HG03039 (cell line): ENCODE results near the gene MACROD2.
A peak's percentile ranks its signal among the peaks of the same experiment; 100 is the strongest.
"Not testable (repeated sequence)": the region's sequence is repeated elsewhere in the genome, so short reads cannot be mapped to it uniquely, and the experiment has no call there.

Experiments
- ATAC-seq: cut with Tn5 transposase; IDR thresholded peaks from one replicate; pipeline ENCODE4 v1.9.1; 2021; ENCODE audit warnings: mild to moderate bottlenecking, moderate library complexity; ENCODE audit not compliant: unreplicated experiment

The MACROD2 gene

DNA sequence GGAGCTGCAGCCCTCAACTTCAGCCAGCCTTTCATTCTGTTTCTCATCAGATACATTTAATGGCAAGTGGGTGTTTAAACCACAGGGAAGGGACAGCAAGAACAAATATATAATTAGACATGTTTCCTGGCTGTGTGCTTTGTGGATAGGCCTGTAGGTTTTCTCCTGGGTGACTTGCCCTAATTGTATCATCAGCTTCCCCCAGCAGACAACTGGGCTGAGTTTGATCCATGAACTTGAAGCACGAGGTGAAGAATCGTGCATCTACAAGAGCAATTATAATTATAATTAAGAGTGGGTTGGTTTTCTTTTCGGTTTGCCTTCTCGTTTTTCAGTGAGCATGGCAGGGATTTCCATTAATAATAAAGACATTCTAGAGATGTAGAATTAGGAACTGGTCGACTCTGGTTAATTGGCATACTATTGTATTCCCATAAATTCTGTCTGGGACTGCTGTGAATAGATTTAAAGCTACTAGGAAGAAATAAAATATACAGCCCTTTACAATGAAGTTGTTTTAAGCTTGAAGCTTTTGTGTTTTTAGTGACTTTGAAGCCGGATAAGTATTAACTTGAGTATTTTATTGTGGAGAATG is 1525.7 kb downstream of the MACROD2 start:
- ATAC-seq: no peak

DNA sequence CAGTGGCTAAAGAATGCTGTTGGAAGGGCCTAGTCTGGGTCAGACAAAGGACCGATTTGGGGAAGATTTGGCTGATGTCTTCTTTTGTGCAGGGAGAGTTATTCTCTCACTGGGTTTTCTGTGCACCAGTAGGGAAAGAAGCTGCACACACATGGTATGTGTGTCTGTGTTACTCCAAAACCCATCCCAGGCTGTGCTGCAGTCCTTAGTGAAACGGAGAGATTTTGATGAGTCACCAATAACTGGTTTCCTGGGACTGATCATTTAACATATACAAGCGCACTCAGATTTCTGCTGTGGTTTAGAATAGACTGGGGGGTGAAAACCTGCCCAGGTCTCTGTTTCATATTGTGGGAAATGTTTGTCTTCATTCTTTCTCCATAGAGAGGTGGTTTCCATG is 1528.1 kb downstream of the MACROD2 start:
- no peak for ATAC-seq

DNA sequence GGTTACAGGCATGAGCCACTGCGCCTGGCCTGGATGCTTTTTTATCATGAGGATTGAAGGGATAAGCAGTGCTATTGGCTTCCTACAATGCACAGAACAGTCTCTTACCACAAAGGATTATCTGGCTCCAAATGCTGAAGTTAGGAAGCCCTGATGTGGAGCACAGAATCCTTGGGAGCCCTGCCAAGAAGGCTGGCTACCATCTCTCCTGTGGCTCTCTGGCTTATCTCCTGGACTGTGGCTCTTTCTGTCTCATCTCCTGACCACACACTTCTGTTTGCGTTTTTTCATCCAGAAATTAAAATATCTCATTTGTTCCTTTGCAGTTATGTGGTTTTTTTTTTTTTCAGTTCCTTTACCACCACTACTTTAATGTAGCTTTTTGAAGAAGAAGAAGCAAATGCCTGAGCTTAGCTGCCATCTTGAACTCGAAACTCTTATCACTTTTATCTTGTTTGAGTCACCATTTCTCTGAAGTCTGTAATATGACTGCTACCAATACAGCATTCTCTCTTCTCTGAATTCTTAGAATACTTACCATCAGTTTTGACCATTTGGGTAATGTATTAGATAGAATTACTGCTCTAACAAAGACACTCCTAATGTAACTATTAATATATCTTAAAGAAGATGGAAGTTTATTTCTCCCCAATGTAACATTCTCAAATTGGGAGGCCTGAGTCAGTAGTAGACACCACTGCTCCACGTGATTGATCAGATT is 1533.2 kb downstream of the MACROD2 start:
- ATAC-seq: no peak

DNA sequence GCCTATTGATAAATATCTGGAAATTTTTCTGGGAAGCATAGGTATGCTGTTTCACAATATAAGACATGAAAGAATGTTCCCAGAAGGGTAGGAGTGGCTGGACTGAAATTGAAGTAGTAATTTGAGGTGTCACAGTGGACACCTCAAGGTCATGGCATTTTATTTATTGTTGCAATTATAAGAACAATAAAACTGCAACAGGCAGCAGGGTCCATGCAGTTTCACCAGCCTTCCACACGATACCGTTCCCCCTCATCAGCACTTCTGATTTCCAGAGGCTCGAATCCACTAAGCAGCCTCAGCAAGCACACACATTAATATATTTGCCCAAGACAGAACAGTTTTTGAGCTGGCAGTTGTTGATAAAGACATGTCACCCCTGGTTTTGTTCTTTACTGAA is 1540.5 kb downstream of the MACROD2 start:
- ATAC-seq: no peak

DNA sequence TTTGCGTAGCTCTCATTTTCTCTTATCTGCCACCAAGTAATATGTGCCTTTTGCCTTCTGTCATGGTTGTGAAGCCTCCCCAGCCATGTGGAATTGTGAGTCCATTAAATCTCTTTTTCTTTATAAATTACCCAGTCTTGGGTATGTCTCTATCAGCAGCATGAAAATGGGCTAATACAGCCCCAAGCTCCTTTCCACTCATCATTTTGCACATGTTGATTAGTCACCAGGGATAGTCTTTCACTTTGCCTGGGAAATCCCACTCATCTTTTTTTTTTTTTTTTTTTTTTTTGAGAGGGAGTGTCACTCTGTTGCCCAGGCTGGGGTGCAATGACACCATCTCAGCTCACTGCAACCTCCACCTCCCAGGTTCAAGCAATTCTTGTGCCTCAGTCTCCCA is 1541.9 kb downstream of the MACROD2 start:
- ATAC-seq: not testable (repeated sequence)

DNA sequence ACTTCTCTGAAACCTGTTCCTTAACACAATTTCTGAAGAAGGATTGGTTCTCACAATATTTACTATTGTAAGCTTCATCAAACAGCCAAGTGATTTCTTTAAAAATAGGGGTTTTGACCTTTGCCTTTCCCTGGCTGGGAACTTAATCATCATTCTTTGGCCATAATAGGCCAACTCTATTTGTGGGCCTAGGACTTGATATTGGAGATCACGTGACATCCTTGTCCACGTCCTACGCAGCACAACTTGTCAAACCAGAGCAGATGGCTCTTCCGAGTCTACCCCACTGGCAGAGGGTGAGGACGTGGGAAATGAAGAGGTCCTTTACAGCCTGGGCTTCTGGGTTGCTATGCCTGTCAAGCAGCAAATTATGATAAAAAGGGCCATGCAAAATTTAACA is 1547.3 kb downstream of the MACROD2 start:
- ATAC-seq: no peak

DNA sequence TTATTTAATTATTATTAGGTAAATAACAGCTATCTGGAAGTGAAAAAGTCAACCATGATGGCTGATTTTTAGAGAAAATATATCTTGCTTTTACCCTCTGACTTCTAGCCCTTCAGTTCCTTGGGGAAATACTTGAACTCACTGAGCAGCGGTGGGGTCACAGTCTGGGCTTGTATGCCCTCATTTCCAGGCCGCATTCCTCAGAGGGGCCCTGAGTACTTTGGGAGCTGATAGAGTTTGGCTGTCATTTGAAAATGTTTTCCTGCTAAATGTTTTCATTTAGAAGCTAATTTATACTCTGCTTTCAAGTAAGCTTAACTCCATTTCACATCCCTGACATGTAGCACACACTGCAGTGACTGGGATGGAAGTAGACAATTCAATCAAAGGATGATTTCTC is 1549.4 kb downstream of the MACROD2 start:
- no peak for ATAC-seq

DNA sequence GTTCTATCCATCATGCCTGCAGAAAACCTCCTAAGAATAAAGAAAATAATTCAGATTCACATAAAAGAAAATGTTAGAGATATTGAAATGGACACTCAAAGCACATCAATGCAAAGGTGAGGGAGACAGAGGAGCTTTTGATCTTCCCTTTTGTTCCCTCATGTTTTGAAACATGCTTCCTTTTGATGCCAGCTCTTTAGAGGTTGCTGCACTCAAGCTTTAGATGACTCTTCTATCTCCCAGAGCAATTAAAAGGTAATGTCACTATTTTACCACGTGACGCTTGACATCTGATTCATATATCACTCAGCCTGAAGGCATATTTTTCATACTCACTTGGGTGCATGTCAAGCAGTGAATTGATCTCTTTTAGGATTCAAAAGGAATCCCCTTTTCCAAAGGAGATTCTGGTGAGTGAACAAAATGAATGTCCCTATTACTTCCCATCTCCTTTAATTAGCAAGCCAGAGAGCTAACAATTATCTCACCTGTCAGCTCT is 1551.3 kb downstream of the MACROD2 start:
- ATAC-seq: no peak

DNA sequence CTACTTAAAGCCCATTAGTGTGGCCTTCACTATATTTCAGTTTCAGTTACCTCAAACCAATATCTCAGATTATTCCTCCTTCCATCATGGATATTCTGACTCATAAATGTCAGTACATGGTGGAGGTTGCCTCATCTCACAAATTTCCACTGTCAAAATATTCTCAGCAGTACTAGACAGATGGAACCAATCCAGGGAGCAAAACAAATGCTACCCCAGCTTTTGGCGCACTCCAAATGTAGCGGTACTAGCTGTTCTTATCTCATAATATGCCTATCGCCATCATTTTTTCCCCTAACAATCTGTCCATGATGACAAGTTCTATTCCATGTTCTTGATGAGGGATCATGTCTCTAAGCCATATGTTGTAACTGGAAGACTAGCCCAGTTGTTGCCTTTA is 1551.8 kb downstream of the MACROD2 start:
- ATAC-seq: no peak

DNA sequence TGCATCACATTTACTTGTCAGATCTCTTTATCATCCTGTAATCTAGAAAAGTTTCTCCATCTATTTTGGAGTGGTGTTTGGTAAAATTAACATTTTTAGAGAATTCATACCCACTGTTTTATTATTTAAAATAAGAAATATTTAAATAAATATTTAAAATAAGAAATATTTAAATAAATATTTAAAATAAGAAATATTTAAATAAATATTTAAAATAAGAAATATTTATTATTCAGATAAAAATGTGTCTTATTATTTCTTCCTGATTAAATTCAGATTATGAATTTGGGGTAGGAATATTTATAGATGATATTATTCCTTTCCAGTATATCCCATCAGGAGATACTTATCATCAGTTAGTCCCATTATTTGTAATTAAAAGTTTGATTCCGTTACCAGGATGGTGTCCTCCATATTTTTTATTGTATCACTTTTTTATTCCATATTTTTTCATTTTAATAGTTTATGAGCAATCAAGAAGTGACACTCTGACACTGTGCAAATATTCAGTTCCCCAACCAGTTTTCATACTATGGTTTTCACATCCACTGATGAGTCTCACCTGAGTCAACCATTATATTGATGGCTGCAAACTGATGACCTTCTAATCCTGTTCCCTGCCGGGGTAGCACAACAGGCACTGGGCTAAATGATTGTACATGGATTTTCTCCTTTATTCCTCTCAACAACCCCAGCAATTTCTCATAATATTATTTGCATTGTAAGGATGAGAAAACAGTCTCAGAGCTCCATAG is 1555.0 kb downstream of the MACROD2 start:
- no peak for ATAC-seq

DNA sequence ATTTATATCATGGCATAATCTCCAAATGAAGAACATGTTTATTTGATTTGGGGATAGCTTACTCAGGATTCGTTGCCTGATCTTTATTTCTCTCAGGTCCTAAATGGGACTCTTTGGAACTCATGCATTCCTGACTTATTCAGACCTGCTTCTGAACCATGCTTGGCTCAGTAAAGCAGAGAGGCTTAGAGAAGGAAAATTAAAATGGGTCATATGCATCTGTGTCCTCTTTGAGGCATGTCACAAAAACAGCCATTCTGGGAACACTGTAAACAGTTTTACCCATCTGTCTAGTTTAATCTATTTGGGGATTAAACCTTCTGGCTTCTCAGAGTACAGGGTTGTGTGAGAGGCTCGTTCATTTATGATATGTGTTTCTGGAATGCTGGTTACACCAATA is 1560.6 kb downstream of the MACROD2 start:
- no peak for ATAC-seq

DNA sequence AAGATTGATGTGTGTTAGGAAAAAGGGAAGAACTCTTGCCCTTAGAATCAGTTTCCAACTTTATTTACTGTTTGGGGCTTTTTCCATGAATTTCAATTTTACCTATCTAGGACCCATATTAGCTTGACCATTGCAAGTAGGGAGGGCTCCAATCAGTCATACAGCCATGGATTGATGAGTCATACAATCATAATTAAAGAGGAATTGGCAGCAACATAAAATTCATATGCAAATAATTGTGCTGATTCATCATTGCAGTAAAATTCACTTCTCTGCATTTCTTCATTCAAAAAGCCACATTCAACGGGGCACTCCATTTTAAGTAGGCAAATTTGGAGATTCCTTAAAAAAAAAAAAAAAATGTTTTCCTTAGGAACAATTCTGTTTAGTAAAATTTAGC is 1561.6 kb downstream of the MACROD2 start:
- ATAC-seq: no peak

DNA sequence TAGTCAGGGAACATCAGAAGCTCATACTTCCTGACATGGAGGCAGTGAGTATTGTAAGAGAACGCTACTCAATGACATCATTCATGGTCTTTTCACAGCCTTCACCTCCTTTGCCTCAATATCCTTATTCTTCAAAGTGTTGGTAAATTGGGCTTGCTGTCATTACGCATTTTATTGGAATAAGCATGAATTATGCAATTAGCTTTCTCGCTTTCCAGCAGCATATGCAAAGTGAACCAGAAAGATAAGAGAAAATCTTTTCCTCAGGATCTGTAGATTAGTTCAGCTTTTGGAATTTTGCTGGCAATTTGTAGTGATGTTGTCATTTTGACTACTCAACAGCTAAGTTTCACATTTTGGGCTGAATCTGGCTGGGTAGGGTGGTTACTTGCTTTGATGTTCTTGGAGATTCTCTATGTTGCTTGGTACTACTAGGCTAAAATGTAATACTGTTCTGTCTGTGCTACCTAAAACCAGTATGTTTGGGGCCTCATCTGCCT is 1565.8 kb downstream of the MACROD2 start:
- no peak for ATAC-seq

DNA sequence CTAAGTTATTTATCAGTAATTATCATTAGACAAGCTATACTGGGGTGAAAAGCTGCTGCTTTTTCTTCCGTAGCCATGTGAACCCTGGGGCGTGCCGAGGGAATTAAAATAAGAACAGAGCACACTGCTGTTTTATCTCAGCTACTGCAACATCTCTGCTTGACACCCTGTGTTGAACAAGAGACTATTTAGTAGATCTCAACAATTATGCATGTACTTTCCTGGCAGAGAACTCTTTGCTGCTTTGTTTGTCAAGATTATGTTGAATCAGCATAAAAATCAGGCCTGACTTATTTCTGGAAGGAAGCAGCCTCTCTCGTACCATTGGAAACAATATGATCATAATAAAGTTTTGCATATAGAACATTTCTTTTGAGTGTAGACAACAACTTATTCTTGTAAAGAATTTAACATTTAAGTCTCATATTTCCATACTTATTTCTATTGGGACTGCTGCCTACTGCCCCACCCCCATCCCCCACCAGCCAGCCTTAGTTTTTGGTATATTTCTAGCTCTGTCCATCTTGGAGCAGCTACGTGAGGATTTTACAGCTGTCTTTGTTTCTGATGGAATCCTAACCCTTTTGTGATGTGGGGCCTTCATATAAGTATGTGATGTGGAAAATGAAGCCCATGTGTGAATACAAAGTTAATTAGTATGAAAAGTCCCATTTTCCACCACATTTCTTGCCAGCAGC is 1566.5 kb downstream of the MACROD2 start:
- ATAC-seq: no peak

DNA sequence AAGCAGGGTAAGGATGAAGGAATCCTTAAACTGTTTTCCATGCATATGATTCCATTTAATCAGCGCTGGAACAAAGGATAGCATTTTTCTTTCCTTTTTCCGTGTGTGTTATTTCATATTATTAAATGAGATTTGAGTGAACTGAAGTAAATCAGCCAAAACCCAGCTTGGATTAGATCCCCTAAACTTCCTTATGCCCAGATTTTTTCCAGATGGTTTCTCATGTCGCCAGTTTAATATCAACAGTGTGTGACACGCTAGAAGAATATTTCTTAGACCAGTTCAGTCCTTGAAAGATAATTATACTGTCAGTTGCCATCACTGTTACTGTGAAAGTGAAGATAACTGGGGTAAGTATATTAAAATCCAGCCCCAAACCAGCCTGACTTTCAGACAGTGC is 1568.5 kb downstream of the MACROD2 start:
- no peak for ATAC-seq

DNA sequence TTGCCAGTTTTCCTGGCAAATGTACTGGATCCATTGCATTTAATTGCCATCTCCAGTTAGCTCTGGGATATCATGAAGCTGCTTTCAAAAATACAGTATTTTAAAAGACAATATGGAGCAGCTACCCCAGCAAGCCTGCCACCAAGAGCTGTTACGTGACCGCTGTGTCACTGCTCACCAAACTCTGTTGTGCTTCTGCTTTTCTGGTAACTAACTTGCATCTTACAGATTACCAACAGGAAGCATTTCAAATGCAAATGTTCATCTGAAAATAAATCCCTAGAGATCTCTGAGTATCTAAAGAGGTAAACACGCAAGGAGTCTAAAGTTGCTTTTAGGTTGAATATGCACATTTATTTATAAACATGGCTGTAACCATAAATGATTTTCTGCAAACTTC is 1569.7 kb downstream of the MACROD2 start:
- peak; percentile 90 for ATAC-seq

DNA sequence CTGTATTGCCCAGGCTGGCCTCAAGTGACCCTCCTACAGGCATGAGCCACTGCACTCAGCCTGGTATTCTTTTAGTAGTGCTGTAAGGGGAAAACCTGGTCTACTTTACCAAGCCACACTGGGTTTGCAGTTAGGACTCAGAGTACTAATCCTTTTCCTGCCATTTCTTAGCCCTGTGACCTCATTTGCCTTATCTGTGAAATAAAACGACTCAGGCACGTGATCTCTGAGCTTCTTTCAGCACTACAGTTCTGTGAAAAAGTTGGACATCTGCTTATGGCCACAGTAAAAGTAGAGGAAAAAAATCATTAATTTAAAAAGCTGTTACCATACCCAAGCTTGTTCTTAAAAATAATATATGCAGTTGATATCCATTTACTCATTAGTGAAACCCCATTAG is 1570.5 kb downstream of the MACROD2 start:
- no peak for ATAC-seq

DNA sequence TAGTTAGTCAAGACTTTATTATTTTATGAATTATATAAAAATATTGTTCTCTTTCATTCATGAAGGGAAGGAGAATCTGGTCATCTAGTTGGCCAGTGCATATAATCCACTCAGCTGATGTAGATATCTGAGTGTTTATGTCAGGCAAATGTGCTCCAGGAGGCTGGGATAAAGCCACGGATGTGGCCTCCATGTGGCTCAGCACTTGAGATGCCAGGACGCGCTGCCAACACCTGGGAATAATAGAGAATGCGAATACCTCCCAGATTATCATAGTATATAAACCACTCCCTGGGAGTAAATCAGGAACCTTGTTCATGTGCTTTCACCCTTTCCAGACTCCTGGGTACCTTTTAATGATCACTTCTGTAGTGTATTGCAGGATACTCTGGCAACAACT is 1571.9 kb downstream of the MACROD2 start:
- no peak for ATAC-seq

DNA sequence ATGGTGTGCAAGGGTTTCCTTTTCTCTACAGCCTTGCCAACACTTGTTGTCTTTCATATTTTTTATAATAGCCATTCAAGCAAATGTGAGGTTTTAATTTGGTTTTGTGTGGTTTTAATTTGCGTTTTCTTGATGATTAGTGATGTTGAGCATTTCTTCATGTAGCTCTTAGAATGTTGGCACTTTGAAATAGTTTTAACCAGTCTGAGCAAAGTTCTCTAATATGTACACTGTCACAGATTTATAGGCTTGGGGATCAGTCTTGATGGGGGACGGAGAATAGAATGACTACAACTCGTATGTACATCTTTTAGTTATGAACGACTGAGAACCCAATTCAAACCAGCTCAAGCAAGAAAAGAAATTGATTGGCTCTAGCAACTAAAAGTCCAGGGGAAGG is 1574.8 kb downstream of the MACROD2 start:
- no peak for ATAC-seq

DNA sequence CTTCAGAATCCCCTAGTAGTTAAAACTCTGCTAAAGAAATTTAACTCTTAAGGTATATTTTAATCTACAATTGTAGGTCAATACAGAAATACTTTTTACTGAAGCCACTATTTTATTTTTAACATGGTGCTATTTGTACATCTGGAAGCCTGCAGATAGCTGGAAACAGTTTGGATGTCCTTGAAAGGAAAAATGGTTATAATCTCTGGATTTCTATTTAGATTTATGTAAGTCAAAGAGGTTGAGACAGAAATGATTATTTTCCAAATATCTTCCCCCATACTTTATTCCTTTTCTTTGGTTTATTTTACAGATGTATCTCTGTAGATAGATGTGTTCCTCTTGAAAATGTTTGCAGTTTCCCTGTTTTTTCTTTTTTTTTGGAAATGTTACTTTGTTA is 1575.7 kb downstream of the MACROD2 start:
- ATAC-seq: no peak

DNA sequence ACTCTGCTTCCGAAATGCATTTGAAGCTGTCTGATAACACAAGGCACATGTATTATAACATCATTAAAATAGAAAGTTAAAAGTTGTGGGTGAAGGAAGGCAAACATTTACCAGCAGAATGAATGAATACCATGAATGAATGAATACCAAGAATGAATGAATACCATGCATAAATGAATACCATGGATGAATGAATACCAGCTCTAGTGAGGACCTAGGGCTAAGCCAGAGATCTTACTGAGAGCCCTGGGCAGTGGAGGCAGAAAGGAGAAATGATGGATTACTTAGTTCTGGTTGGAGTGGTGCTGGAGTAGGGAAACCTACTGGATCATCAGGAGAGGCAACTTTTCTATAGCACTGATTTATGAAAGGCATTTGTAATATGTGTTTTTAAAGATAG is 1579.9 kb downstream of the MACROD2 start:
- no peak for ATAC-seq
